HG03558 (cell line): Measurements from ENCODE around the gene GGACT.
A peak's percentile ranks its signal among the peaks of the same experiment; 100 is the strongest.
"Not testable (repeated sequence)": the region's sequence is repeated elsewhere in the genome, so short reads cannot be mapped to it uniquely, and the experiment has no call there.

Source experiments
- ATAC-seq: cut with Tn5 transposase; IDR thresholded peaks from one replicate; pipeline ENCODE4 v1.9.1; 2021; ENCODE audit warnings: moderate number of reproducible peaks; ENCODE audit not compliant: unreplicated experiment; ENCODE audit errors: extremely low read depth

Gene GGACT

DNA sequence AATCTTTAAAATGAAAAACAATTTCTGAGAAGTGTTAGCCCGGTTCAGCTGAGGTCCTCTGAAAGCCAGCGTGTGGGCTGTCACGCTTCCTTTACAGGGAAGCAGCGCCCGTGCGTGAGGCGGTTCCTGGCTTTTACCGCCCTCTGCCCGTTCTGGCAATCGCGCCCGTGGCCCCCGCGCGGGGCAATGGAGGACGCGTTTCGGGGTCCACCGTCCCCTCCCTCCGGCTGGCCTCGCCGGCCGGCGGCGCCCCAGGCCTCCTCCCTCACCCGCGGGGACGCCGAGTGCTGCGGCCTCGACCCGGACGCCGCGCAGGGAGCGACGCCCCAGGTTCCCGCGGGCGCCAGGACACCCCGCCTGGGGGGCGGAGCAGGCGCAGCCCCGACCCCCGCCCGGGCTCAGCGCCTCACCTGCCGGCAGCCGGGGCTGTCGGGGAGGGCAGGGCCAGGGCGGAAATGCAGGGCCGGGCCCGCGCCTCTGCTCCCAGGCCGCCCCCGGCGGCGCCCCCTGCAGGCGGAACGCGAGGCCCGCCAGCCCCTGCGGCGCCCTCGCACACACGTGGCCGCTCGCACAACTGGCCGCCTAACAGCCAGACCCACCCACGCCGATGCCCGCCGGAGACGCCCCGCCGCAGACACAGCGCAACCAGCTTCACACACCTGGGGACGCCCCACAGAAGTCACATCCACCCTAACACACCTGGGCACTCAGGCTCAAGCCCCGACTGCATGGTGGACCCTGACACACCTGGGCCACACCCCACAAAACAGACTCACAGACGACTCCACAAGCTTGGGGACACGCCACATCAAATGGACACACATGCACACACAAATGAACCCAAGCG is at the start of gene GGACT:
TSS of gene GGACT (minus strand) at position 459 of the 847 bp plus-strand sequence. CDS start 56,198 bp downstream, outside the sequence.
- ATAC-seq, result peak; percentile 96

DNA sequence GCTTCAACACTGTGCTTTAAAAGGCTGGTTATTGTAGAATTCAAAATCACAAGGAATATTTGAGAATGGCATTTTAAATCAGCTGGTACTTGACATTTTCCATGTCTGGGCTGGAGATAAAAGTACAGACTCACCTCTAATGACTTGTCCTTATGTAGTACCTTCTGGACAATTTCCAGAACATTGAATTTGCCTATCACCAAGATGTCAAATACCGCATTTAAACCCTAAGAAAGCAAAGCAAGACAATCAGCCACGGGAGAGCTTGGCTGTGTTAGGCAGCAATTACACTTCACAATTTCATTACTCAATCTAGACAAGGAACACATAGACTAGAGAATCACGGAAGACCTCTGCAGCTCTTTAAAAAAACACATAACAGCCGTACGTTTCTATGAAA is 49.2 kb upstream of the GGACT start:
- ATAC-seq, result no peak

DNA sequence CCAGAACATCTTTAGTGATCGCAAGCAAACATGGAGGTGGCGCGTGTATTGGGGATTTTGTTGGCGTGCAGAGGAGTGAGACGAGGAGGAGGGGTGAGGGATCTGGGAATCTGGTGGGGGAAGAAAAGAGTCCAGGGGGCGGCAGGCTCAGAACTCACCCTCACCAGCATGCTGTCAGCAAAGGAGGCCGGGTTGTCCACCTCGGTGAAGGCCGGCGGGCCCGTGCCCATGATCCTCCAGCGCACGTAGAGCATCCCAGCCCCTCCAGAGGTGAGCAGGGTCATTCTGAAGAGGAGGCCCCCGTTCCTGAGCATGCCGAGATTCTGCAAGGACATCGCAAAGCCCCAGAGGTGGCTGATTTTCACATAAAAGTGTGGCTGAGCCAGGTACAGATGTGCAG is 48.8 kb upstream of the GGACT start:
- ATAC-seq, result no peak

DNA sequence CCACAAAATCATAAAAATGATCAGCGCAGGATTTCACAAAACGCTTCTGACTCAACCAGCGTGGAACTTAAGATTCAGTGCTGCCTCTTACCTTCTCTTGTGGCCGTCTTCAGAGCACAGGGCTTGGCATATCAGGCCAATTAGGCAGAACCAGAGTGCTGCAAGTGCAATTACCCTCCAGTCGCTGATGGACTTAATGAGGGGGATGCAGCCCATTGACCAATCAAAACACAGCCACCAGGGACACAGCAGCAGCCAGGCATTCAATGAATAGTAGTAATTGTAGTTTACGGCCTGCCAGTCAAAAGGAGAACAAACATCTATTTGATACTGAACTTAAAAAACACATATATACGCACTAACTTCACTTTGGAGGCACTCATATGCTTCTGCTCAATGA is 47.9 kb upstream of the GGACT start:
- ATAC-seq, result no peak

DNA sequence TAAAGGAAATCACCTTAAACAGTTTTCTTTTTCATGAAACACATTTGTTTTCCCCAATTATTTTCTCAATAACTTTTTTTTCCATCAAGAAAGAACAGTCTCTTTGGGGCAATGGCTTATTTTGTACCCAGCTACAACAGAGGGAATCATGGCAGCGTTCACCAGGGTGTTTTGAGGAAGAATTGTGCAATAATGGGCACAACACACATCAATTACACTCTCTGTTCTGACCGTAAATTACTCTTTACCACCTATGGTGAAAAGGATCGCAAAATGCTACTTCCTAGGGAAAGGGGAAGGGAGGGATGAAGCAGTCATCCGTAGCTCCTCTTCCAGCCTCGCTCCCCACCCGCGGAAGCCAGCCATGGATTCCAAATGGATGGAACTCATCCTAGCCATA is 47.4 kb upstream of the GGACT start:
- ATAC-seq, result no peak

DNA sequence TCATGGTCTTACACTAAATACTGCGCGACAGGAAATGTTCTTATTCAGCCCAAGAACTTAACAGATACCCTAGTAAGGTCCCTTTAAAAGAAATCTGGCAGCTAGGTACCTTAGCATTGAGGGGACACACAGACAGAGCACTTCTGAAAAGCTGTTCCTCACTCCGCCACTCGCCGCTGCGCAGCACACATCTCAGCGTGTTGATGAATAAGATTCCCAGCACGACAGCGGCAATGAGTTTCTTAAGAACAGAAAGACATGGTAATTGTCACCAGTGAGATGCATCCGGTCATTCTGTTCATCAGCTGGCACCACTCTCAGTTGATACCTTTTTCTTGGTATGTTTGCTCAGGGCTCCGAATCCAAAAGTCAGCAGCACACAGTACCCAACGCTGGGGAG is 46.1 kb upstream of the GGACT start:
- no peak for ATAC-seq

DNA sequence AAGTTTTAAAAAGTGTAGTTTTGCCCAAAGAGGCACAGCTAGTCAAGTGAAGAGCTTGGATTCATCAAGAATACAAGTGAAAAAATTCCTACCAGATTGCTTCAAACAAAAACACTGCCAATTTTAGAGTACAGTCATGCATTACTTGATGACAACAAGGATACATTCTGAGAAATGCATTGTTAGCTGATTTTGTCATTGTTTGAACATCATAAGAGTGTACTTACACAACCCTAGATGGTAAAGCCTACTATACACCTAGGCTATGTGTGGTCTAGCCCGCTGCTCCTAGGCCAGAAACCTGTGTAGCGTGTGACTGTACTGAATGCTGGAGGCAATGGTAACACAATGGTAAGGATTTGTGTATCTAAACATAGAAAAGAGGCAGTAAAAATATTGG is 44.9 kb upstream of the GGACT start:
- no peak for ATAC-seq

DNA sequence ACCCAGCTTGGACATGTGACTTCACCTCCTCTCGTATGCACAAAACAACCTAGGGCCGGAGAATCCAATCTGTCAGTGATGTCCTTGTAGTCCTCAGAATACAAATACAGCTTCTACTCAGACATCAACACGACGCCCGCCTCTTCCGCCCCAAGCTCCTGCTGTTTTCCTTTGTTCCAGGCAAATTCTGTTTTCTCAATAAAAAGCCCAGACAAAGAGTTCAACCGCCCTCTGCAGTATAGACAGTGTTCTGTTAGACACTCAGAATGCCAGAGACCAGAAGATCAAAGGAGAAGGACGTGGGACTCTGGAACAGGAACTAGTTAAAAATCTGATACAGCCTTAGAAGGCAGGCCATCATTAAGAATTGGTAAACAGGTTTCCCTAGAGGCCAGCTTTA is 42.0 kb upstream of the GGACT start:
- no peak for ATAC-seq

DNA sequence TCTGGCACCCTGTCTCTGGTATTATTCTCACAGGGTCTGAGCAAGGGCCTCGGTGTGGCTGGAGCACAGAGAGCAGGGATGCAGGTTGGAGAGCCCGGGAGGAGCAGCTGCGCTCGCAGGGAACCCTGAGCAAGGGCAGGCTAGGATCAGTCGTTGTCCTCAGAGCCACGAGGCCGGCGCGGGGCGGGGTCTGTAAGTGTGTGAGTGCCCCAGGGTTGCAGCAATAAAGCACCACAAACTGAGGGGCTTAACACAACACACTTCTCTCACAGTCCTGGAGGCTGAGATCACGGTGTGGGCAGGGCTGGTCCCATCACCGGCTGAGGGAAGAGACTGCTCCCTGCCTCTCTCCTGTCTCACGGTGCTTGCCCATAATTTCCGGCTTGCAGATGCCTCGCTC is 38.5 kb upstream of the GGACT start:
- ATAC-seq, result no peak

DNA sequence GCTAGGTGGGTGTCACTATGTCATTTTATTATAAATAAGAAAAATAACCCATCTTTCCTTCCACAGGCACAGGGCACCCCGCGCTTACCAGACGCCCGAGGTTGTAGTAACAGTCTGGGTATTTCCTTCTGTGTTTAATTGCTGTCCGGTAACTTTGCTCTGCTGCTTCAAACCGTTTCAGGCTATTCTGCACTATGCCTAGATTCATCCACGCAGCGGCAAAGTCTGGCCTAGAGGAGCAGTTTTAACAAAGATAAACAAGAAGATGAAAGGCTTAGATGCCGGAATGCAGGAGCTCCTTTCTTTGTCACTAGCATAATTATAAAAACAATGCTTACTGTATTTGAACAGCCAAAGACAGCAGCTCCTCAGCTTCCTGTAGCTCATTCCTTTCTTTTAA is 36.9 kb upstream of the GGACT start:
- no peak for ATAC-seq

DNA sequence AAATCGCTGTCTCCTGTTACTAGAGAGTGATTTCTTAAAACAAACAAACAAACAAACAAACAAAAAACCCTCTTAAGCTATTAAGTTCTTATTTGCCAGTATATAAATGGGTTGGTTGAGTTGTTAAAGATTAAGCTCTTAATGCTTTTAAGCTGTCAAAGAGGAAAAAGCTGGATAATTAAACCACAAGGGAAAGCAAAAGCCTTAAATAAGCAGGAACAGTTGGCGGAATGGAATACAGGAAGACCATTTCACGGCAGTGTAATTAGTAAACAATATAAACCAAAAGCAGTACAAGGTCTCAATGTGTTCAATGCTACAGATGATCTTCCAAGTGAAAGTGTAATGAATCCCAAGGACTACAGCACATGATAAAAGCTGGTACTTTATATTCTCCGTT is 32.2 kb upstream of the GGACT start:
- ATAC-seq, result no peak

DNA sequence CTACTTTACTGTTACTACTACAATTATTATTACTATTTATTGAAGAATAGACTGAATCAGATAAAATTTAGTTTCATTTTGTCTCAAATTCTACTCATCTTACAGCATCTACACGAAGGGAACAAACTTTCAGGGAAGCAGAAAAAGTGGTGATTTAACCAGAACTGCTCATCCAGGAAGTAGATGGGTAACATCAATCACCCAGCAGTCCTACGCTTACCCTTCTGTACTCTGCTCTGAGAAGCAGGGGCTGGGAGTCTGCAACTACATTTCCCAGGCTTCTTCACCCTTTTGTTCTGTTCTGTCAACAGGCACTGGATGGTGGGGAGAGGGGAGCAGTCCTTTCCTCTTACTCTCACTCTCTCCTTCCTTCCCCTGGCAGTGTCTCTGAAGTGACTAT is 31.4 kb upstream of the GGACT start:
- no peak for ATAC-seq

DNA sequence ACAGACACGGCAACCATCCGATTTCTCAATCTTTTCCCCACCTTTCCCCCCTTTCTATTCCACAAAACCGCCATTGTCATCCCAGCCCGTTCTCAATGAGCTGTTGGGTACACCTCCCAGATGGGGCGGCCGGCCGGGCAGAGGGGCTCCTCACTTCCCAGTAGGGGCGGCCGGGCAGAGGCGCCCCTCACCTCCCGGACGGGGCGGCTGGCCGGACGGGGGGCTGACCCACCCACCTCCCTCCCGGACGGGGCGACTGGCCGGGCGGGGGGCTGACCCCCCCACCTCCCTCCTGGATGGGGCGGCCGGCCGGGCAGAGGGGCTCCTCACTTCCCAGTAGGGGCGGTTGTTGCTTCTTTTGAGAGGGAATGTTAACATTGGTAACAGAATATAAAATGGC is 30.3 kb upstream of the GGACT start:
- ATAC-seq, result not testable (repeated sequence)

DNA sequence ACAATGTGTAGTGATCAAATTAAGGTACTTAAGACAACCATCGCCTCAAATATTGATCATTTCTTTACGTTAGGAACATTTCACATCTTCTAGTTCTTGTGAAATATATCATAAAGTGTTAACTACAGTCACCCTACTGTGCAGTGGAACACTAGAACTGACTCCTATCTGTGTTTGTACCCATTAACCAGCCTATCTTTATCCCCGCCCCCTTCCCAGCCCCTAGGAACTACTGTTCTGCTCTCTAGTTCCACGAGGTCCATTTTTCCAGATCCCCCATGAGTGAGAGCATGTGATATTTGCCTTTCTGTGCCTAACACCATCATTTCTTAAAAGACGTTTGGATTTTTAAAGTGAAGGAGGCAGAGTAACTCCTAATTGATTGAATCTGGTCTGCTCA is 24.4 kb upstream of the GGACT start:
- no peak for ATAC-seq

DNA sequence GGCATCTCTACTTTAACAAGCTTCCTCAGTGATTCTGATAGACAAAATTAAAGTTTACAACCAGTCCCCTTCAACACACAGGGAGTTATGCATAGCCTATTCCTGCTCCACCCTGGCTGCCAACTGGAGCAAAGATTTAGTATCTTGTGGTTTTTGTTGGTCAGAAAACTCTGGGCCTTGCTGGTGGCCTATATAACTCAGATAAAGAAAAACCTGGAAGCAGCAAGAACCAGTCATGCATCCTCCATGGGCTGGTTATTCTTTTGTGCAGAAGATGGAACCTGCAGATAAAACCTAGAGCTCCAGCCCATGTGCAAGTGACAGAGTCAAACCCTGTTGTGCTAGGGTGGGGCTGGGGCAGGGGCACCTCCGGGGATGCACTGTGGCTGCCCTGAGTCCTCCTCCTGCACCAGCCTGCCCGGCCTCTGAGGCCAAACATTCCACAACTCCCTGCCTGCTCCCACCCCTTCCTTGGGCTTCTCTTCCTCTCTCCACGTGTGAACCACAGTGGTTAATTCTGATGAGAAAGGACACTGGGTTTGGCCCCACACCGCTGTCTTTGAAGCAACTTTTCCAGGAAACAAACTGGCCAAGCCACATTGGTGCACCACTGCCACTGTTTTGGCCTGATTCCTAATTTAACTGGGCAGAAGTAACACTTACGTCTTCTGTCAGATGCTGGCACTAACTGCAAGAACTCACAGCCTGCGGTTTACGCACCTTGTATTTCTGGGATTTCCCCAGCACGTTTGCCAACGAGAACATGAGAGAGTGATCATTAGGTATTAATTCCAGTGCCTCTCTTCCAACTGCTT is 23.3 kb upstream of the GGACT start:
- ATAC-seq, result no peak

DNA sequence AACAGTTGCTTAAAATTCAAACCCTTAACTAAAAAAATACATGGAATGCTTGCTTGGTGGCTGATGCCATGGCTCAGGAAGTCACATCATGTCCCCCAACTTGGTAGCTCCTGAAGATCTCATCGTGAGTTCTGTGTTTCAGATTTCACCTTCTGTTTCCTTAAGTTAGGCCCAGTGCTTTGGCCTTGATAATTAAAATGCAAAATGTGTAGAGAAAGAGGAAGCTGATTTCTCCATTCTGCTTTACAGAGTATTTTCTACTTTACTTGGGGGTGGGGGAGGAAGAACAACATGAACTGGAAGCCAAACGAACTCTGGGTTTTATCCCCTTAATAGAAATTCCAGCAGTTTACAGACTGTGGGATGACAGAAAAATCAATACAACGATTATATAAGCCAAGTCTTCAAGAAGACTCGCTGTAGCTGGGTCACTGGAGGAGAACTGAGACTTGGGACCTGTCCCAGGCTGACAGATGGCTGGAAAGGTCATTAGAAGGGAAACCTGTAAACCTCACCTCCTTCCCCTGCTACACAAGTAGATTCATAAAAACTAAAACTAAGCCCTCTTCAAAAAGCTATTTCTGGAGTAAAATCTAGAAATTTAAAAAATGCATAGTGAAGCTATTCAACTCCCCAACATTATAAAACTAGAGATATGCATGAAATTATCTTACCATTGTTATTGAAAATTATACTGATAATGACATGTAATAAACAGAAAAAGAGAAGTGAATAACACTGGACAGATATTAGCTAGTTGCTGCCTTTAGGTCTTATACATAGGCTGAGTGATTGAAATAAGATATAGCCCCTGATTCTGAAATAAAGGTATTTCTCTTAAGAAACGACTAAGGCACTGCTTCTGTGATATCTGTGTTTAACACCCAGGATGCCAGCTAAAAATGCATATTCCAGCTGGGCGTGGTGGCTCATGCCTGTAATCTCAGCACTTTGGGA is 22.1 kb upstream of the GGACT start:
- ATAC-seq, result no peak

DNA sequence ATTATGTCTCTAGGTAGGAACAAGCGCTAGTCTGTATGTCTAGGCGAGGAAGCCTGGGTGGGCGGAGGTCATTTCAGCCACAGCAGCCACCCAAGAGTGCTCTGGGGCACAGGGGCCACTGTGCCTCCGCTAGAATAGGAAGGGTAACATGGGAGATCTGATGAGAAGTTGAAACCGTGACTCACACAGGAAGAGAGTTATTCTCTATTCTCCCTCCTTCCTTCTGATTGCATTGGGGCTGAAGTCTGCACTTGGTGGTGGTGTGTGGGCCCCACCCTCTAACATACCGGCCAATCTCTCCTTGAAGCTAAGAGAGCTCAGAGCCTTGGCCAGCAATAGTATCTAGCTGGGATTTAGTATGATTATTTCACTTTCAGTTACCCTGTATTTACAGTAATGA is 20.3 kb upstream of the GGACT start:
- peak; percentile 91 for ATAC-seq

DNA sequence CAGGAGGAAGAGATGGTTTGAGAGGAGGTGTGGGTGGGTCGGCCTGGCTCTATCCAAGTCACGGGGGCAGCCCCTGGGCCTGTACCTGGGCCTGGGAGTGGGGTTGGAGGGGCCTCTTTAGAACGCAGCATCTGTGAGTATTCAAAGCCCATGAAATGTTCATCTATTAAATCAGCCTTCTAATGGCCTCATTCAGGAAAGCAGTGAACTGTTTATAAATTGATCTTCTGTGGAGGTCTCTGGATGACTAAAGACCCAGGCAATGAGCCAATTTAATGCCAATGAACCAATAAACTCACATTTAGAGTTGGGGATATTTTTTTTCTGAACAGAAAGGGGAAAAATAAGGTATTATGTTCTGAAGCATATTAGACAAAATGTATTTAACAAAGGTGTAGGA is 19.9 kb upstream of the GGACT start:
- ATAC-seq, result no peak

DNA sequence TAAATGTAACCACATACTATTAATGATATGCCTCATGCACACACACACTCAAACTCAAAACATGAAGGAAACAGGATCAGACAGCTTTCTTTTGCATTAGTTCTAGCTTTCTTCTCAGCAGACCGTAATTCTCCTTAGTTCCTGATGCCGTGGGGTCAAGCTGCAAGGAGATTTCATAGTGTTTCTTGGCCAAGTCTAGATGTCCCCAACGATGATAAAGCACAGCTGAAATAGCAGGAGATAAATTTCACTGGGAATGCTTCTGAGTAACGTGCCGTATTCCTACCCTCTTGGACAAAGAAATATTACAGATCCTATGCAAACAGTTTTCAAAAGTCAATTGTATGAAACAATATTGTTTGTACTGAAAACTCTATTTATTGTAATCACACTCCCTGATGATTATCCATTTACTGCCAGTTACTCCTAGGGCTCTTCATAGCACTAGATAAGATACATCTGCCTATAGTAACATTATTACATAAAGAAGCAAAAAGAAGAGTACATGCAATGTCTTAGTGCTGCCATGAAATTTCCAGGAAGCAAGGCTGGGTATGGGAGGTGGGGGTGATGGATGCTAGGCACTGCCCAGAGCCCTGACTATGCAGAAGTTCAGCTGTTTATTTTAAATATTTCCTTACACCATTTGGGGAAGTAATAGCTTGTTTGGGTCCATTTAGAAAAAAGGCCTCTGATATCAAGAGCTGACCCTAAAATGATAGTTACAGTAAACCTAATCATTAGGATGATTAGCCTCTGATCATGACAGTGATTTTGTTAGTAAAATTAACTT is 16.5 kb upstream of the GGACT start:
- no peak for ATAC-seq
